ENCODE data around the gene ABHD14A. TPM values are rescaled to one million over a fixed set of nuclear protein-coding genes. Genes with fewer than 3 reads are reported as not detected.

ABHD14A gene
- total RNA-seq, 1 experiment from 2014 or later: 3.8 TPM

GRCh38 chr3:51960386-51960785, 14.5 kb upstream of the ABHD14A start:
- no peak overlapping the region for H3K27ac Mint-ChIP-seq
- no peaks in the 10 kb centered on the region for H3K9me3 Mint-ChIP-seq
- ATAC-seq (no peak), DNase-seq (ENCODE audit: low spot score) (no peak)
- ChIA-PET POLR2A (interaction anchor here (1.8 kb wide), 1 partner anchor 9 kb away, joined by 4 read pairs; no protein-coding TSS in a partner anchor), CTCF (interaction anchor here (6.5 kb wide), 1 partner anchor 15 kb away, joined by 60 read pairs; the partner anchor contains the start of genes ABHD14A and ABHD14B)
- no peak overlapping the region for H3K4me3 Mint-ChIP-seq
- TF ChIP-seq ZSCAN18 (CRISPR knock-in tag; IDR thresholded peaks at IDR 0.05) (no peak), STAT6 (CRISPR knock-in tag; conservative IDR thresholded peaks at IDR 0.05; ENCODE audit: low read depth) (no peak), CTCF (IDR thresholded peaks at IDR 0.05) (no peak), ATF1 (CRISPR knock-in tag; IDR thresholded peaks at IDR 0.05) (no peak), NFYB (CRISPR knock-in tag; conservative IDR thresholded peaks at IDR 0.05; ENCODE audit: low read depth) (no peak), TEAD1 (CRISPR knock-in tag; IDR thresholded peaks at IDR 0.05) (no peak), ZNF121 (CRISPR knock-in tag; IDR thresholded peaks at IDR 0.05) (no peak), SMAD3 (CRISPR knock-in tag; IDR thresholded peaks at IDR 0.05; ENCODE audit: borderline replicate concordance) (no peak), ZNF425 (CRISPR knock-in tag; conservative IDR thresholded peaks at IDR 0.05) (no peak), ARID4B (CRISPR knock-in tag; IDR thresholded peaks at IDR 0.05; ENCODE audit: borderline replicate concordance) (no peak), ZNF317 (CRISPR knock-in tag; IDR thresholded peaks at IDR 0.05; ENCODE audit: borderline replicate concordance, low read depth) (no peak), RELA (CRISPR knock-in tag; IDR thresholded peaks at IDR 0.05; ENCODE audit: borderline replicate concordance) (no peak), FOXJ3 (CRISPR knock-in tag; IDR thresholded peaks at IDR 0.05; ENCODE audit: borderline replicate concordance) (no peak)
- H3K27me3 Mint-ChIP-seq (ENCODE audit: low read depth): peaks cover 20% of the 10 kb centered on the region
- H3K4me1 Mint-ChIP-seq: peaks cover 19% of the 10 kb centered on the region
- H3K36me3 Mint-ChIP-seq: no peaks in the 10 kb centered on the region
